LNCaP clone FGC (cell line): ENCODE data around the gene WDR86.

Experiments
- DNase-seq: peaks from one replicate; pipeline ENCODE4 v3.0.0-alpha.2; 2011; ENCODE audit warnings: low read depth
- H3K4me3 ChIP-seq: 2 replicates; pipeline ENCODE4 v1.5.1; 2011; ENCODE audit warnings: mild to moderate bottlenecking, low read depth, low read length, control low read depth
- CTCF ChIP-seq: IDR thresholded peaks from 2 replicates; pipeline ENCODE4 v1.5.1; 2012; ENCODE audit warnings: mild to moderate bottlenecking; ENCODE audit not compliant: control insufficient read depth, insufficient read depth; ENCODE audit errors: extremely low read depth

The WDR86 gene

GRCh38 chr7:151426904-151427704, 17.3 kb upstream of the WDR86 start:
- H3K4me3 ChIP-seq: no peak overlapping the region
- no peak for TF ChIP-seq CTCF
- no peak for DNase-seq

GRCh38 chr7:151426441-151426903, 16.6 kb upstream of the WDR86 start:
- no peak overlapping the region for H3K4me3 ChIP-seq
- no peak for TF ChIP-seq CTCF
- no peak for DNase-seq

- no peak overlapping the region for H3K4me3 ChIP-seq
- no peak for TF ChIP-seq CTCF
- no peak for DNase-seq
Measured at GRCh38 chr7:151425670-151426440, 16.0 kb upstream of the WDR86 start.

- TF ChIP-seq CTCF: no peak
- H3K4me3 ChIP-seq: no peak overlapping the region
- DNase-seq: no peak
Measured at GRCh38 chr7:151424799-151425198, 15.0 kb upstream of the WDR86 start.

- TF ChIP-seq CTCF: no peak
- DNase-seq: no peak
- H3K4me3 ChIP-seq: no peak overlapping the region
Measured at GRCh38 chr7:151423936-151424335, 14.1 kb upstream of the WDR86 start.

GRCh38 chr7:151423226-151423625, 13.4 kb upstream of the WDR86 start:
- DNase-seq: no peak
- H3K4me3 ChIP-seq: no peak overlapping the region
- TF ChIP-seq CTCF: no peak
